ENCODE measurements around the gene ARHGAP26.
A peak's percentile ranks its signal among the peaks of the same experiment; 100 is the strongest.

ARHGAP26 gene

GRCh38 chr5:143249851-143250250 lies 479.7 kb downstream of the ARHGAP26 start:
- no peak for DNase-seq (ENCODE audit: low read depth)
- no peak for TF ChIP-seq CTCF (IDR thresholded peaks at IDR 0.05; ENCODE audit: insufficient read depth, low read depth, low read length, missing control alignments)
- no peak overlapping the region for H3K4me3 ChIP-seq (ENCODE audit: low read depth, low read length)

- DNase-seq (ENCODE audit: low read depth), result peak; percentile 78
Observed at GRCh38 chr5:143251190-143251589, 481.0 kb downstream of the ARHGAP26 start.

GRCh38 chr5:143251946-143252345 lies 481.8 kb downstream of the ARHGAP26 start:
- H3K4me3 ChIP-seq (ENCODE audit: low read depth, low read length), result no peak overlapping the region
- DNase-seq (ENCODE audit: low read depth), result peak; percentile 35
- no peak for TF ChIP-seq CTCF (IDR thresholded peaks at IDR 0.05; ENCODE audit: insufficient read depth, low read depth, low read length, missing control alignments)

More at GRCh38 chr5:143251190-143251589, 481.0 kb downstream of the ARHGAP26 start:
- TF ChIP-seq CTCF (IDR thresholded peaks at IDR 0.05; ENCODE audit: insufficient read depth, low read depth, low read length, missing control alignments), result no peak
- no peak overlapping the region for H3K4me3 ChIP-seq (ENCODE audit: low read depth, low read length)

GRCh38 chr5:143254819-143255218 lies 484.6 kb downstream of the ARHGAP26 start:
- H3K4me3 ChIP-seq (ENCODE audit: low read depth, low read length), result no peak overlapping the region
- TF ChIP-seq CTCF (IDR thresholded peaks at IDR 0.05; ENCODE audit: insufficient read depth, low read depth, low read length, missing control alignments), result no peak
- no peak for DNase-seq (ENCODE audit: low read depth)

- no peak for TF ChIP-seq CTCF (IDR thresholded peaks at IDR 0.05; ENCODE audit: insufficient read depth, low read depth, low read length, missing control alignments)
- no peak overlapping the region for H3K4me3 ChIP-seq (ENCODE audit: low read depth, low read length)
- no peak for DNase-seq (ENCODE audit: low read depth)
Observed at GRCh38 chr5:143258559-143259253, 488.5 kb downstream of the ARHGAP26 start.

GRCh38 chr5:143259254-143259605 lies 489.1 kb downstream of the ARHGAP26 start:
- TF ChIP-seq CTCF (IDR thresholded peaks at IDR 0.05; ENCODE audit: insufficient read depth, low read depth, low read length, missing control alignments), result no peak
- DNase-seq (ENCODE audit: low read depth), result no peak

More at GRCh38 chr5:143259254-143259605, 489.1 kb downstream of the ARHGAP26 start:
- H3K4me3 ChIP-seq (ENCODE audit: low read depth, low read length), result no peak overlapping the region
